ENCODE data around the gene ADAMTS20. TPM values are rescaled to one million over a fixed set of nuclear protein-coding genes. Genes with fewer than 3 reads are reported as not detected.

The ADAMTS20 gene
- total RNA-seq, 1 donor from 2014 or later = not detected

- no peak for DNase-seq (ENCODE audit: low spot score in 2 of 2)
- Histone ChIP-seq H3K9me3 (no peaks in the 10 kb centered on the region), H3K36me3 (no peaks in the 10 kb centered on the region), H3K4me1 (no peaks in the 10 kb centered on the region), H3K27me3 (no peaks in the 10 kb centered on the region), H3K4me3 (no peak overlapping the region), H3K27ac (no peak overlapping the region)
- intact Hi-C loops (cut with DNase I) = no loop called here
- no peak for TF ChIP-seq CTCF (IDR thresholded peaks at IDR 0.05)
Measured at GRCh38 chr12:43436597-43436996, 115.4 kb downstream of the ADAMTS20 start.

DNA sequence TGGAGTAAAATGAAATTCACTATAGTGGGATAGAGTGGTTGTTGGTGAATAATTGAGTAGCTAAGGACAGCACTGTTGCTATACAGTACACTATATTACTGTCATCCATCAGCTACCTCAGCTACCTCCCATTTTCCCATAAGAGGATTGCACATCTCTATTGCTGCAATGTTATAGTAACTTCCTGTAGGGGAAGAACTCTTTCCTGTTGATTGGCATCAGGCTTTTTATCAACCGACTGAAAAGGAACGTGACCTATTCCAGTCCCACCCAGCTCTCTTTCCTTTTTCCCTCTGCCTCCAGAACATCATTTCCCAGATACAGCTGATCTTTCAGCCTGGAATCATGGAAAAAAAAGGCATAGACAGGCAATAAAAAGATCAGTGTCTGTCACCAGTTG lies 117.4 kb downstream of the ADAMTS20 start:
- no peak for TF ChIP-seq CTCF (IDR thresholded peaks at IDR 0.05)
- intact Hi-C loops (cut with DNase I) = no loop called here
- no peaks in the 10 kb centered on the region for H3K4me1 ChIP-seq
- H3K4me3 ChIP-seq = no peak overlapping the region
- no peaks in the 10 kb centered on the region for H3K36me3 ChIP-seq
- no peaks in the 10 kb centered on the region for H3K27me3 ChIP-seq
- no peaks in the 10 kb centered on the region for H3K9me3 ChIP-seq
- H3K27ac ChIP-seq = no peak overlapping the region
- no peak for DNase-seq (ENCODE audit: low spot score in 2 of 2)

DNA sequence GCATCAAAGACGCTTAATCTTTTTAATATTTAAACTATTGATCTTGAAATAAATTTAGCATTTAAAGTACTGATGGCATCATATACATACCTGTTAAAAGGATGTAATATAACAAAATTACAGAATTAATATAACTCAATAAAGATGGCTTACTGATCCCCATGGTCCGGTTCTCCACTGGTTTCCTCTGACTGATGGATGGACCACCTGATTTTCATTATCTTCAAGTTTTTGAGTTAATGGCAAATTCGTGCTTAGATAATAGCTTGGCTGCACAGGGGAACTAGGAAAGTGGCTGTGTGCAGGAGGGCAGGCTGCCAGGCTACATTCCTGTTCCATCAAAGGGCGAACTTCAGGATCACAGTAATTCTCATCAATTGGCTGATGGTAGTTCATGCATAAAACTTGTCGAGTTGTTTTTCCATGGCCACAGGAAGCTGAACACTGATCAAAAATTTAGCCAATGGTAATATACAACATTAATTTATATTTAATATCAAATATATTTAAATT lies 123.9 kb downstream of the ADAMTS20 start:
- no peaks in the 10 kb centered on the region for H3K36me3 ChIP-seq
- intact Hi-C loops (cut with DNase I) = no loop called here
- H3K27me3 ChIP-seq = no peaks in the 10 kb centered on the region
- H3K27ac ChIP-seq = no peak overlapping the region
- H3K9me3 ChIP-seq = no peaks in the 10 kb centered on the region
- H3K4me1 ChIP-seq = no peaks in the 10 kb centered on the region
- no peak overlapping the region for H3K4me3 ChIP-seq
- TF ChIP-seq CTCF (IDR thresholded peaks at IDR 0.05) = no peak
- DNase-seq (ENCODE audit: low spot score in 2 of 2) = no peak

GRCh38 chr12:43425361-43425760 lies 126.6 kb downstream of the ADAMTS20 start:
- no peak for TF ChIP-seq CTCF (IDR thresholded peaks at IDR 0.05)
- H3K27ac ChIP-seq = no peak overlapping the region
- no peaks in the 10 kb centered on the region for H3K9me3 ChIP-seq
- intact Hi-C loops (cut with DNase I) = no loop called here
- no peaks in the 10 kb centered on the region for H3K4me1 ChIP-seq
- no peak for DNase-seq (ENCODE audit: low spot score in 2 of 2)
- H3K36me3 ChIP-seq = no peaks in the 10 kb centered on the region
- no peaks in the 10 kb centered on the region for H3K27me3 ChIP-seq
- H3K4me3 ChIP-seq = no peak overlapping the region

DNA sequence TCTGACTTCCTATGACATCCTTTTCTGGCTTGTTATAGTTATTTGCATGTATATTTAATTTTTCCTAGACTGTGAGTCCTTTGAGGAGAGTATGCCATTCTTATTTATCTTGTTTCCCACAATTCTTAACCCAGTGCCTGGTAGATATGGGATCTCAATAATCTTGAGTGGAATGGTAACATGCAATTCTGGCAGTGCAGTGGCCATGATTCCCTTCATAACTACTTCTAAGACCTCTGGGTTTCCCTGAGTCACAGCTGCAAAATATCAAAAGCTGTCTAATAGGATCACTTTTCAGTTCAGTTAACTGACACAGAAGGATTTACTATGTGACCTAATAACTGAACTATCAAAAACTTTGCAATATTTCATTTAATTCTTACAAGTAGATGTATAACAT lies 135.0 kb downstream of the ADAMTS20 start:
- no peaks in the 10 kb centered on the region for H3K27me3 ChIP-seq
- no peaks in the 10 kb centered on the region for H3K9me3 ChIP-seq
- intact Hi-C loops (cut with DNase I) = no loop called here
- no peak overlapping the region for H3K27ac ChIP-seq
- no peak for TF ChIP-seq CTCF (IDR thresholded peaks at IDR 0.05)
- H3K36me3 ChIP-seq = no peaks in the 10 kb centered on the region
- no peaks in the 10 kb centered on the region for H3K4me1 ChIP-seq
- H3K4me3 ChIP-seq = no peak overlapping the region
- DNase-seq (ENCODE audit: low spot score in 2 of 2) = no peak
